Measurements from ENCODE around the gene ALDH3B2.

- TF ChIP-seq, protein P1, sequence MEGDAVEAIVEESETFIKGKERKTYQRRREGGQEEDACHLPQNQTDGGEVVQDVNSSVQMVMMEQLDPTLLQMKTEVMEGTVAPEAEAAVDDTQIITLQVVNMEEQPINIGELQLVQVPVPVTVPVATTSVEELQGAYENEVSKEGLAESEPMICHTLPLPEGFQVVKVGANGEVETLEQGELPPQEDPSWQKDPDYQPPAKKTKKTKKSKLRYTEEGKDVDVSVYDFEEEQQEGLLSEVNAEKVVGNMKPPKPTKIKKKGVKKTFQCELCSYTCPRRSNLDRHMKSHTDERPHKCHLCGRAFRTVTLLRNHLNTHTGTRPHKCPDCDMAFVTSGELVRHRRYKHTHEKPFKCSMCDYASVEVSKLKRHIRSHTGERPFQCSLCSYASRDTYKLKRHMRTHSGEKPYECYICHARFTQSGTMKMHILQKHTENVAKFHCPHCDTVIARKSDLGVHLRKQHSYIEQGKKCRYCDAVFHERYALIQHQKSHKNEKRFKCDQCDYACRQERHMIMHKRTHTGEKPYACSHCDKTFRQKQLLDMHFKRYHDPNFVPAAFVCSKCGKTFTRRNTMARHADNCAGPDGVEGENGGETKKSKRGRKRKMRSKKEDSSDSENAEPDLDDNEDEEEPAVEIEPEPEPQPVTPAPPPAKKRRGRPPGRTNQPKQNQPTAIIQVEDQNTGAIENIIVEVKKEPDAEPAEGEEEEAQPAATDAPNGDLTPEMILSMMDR (IDR thresholded peaks at IDR 0.05) = no peak
- TF ChIP-seq EP300 (IDR thresholded peaks at IDR 0.05) (no peak), POLR2AphosphoS5 (IDR thresholded peaks at IDR 0.05) (no peak)
Measured at GRCh38 chr11:67694875-67695555, 20.6 kb upstream of the ALDH3B2 start.

All from stomach (tissue), 4 donors.